GM21529 (cell line): Measurements from ENCODE around the gene ADAP1.

Source experiments
- ATAC-seq: cut with Tn5 transposase; IDR thresholded peaks from one replicate; pipeline ENCODE4 v1.9.1; 2021; ENCODE audit not compliant: unreplicated experiment

Gene ADAP1

DNA sequence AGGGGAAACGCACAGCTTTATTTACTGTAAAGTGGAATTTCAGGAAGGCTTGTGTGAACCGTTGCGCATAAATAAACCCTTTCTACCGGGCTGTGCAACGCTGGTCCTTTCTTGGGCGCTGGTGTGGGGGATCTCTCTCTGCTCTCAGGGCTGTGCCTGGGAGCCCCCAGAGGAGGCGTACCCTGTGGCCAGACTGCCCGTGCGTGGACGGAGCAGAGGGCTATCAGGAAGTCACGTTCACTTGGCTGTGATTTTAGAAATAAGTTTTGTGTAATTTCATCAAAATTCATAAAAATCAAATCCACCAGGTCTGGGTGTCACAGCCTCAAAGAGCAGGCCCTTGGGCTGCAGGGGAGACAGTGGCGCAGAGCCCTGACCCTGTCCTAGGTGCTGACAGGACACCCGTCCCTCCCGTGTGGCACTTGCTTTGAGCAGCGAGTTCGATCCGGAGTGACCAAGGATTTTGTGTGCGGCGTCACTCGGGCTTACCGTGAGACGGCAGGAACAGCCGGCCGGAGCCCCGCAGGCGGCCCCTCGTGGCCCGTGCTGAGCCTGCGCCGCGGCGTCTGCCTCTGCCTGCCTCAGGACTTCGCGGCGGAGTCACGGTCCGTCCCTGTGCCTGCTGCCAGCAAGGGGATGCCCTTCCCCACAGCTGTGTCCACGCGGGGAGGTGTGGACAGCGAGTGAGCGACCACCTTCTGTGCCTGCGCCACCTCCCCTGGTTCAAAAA lies 58.0 kb downstream of the ADAP1 start:
- no peak for ATAC-seq

DNA sequence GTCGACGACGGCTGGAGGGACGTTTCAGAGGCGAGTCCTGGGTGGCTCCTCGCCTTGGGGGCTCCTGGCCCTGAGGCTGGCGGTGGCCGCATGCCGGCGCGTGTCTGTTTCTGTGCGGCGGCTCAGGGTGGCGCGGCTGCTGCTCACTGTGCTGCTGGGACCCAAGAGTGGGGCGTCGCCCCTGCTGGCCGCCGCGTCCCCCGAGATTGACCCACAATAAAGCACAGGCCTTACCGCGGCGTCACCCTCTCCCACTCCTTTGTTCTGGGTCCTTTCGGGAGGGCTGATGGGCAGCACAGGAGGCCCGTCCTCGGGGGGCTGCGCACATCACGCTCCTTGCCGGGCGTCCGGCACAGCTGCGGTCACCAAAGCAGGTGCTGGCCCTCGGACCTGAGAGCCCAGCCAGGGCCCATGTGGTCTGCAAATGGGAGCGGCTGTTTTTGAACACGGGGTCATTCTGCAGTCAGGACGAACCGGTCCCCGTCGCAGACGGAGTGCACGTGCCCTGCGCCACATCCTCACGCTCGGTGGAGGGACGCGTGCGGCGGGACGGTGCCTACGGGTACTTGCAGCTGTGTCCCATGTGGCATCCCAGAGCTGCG lies 58.9 kb downstream of the ADAP1 start:
- no peak for ATAC-seq

DNA sequence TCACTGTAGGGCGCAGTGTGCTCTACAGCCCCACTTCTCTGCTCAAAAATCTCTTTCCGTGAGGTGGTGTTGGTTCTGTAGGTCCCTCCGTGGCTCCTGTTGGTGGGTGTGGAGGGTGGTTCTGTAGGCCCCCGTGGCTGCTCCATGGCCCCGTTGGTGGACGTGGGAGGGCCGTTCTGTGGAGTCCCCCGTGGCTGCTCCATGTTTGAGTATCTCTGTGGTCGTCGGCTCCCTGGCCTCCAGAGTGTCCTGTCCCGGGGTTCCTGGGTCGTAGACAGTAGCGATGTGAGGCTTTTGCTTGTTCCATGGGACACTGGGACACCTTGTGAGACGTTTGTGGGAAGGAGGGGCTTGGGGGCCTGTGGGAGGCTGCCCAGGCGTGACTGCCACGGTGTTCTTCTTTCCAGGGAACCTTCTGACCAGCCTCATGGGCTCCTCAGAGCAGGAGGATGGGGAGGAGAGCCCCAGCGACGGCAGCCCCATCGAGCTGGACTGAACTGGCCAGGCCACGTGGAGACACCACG lies 59.5 kb downstream of the ADAP1 start:
- no peak for ATAC-seq

DNA sequence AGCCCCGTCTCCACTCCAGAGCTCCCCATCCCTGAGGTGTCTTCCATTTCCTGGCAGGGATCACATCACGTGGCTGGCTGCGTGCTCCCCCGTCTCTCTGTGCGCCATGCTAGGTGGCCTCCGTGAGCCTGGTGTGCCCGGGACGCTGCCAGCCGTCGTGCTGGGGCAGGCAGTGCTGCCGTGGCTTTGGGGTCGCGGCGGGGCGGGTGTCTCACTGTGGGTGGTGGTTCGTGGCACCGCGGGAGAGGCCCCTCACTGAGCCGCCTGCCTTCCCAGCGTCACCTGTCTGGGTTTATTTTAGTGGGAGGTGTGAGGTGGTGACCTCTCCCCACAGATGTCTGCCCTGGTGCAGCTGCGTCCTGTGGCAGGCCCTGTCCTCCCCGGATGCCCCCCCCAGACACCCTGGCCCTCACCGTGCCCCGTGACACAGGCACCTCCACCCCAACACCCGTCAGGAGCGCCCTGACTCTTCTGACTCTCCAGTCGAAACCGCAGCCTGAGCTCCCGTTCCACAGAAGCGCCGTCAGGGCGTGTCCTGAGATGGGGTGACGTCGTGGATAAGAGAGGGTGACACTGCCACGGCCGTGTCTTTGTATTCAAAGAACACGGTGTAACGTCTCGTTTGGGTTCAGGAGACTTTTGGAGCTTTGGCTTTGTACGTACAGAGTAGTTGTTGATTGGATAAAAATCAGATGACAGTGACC lies 60.2 kb downstream of the ADAP1 start:
- no peak for ATAC-seq

DNA sequence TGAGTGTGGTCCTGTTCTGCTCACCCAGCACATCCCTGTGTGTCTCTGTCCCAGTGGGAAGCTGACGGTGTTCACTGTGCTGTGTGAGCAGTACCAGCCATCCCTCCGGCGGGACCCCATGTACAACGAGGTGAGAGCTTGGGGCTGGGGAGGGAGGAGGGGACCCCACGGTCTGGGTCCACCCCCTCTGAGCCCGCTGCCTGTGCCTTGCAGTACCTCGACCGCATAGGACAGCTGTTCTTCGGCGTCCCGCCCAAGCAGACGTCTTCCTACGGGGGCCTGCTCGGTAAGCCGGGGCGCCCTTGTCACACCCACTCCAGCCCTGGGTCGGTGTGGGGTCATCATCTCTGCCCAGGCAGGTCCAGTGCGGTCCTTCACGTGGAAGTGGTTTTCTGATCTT lies 60.8 kb downstream of the ADAP1 start:
- ATAC-seq: no peak

DNA sequence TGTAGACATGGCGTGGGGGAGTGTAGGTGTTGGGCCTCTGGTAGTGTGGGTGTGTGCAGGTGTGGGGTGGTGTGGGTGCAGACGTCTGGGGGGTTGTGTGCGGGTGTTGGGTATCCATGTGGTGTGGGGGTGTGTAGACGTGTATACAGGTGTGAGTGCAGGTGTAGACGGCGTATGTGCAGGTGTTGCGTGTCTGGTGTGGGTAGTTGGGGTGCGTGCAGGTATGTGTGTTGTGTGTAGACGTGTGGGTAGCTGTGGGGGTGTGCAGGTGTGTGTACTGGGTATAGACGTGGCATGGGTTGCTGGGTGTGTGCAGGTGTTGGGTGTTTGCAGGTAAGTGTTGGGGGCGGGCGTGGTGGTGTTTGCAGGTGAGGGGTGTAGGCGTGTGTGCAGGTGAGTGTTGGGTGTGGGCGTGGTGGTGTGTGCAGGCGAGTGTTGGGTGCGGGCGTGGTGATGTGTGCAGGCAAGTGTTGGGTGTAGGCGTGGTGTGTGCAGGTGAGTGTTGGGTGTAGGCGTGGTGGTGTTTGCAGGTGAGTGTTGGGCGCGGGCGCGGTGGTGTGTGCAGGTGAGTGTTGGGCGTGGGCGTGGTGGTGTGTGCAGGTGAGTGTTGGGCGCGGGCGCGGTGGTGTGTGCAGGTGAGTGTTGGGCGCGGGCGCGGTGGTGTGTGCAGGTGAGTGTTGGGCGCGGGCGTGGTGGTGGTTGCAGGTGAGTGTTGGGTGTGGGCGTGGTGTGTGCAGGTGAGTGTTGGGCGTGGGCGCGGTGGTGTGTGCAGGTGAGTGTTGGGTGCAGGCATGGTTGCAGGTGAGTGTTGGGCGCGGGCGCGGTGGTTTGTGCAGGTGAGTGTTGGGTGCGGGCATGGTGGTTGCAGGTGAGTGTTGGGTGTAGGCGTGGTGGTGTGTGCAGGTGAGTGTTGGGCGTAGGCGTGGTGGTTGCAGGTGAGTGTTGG lies 61.6 kb downstream of the ADAP1 start:
- no peak for ATAC-seq

DNA sequence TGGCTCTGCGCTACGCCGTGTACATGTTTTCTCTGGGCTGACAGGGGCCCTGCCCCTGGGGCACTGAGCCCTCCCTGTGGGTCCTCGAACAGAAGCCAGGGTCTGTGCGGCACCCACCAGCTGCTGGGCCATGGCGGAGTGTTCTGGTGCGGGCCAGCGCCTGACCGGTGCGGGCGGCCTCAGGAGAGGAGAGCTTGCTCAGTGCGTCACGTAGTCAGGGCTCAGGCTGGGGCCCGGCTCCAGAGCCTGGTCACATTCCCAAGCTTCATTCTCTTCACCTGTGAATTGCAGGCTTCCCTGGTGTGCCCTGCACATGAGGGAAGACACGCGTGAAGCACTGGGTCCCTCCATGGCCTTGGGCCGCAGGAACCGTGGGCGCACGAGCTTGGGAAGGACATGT lies 62.7 kb downstream of the ADAP1 start:
- ATAC-seq: no peak

DNA sequence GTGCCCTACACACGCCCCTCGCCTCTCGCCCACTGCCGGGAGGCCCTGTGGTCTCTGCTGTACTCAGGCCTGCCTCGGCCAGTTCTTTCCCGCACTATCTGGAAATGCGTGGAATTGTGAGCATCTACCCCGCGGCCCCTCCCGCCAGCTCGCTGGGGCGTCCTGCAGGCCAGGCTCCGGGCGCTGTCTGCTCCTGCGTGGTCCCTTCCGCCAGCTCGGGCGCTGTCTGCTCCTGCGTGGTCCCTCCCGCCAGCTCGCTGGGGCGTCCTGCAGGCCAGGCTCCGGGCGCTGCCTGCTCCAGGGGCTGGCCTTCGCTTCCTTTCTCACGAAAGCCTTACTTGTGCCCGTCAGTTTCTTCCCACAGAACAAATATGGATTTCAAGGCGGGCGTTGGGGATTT lies 63.2 kb downstream of the ADAP1 start:
- no peak for ATAC-seq

DNA sequence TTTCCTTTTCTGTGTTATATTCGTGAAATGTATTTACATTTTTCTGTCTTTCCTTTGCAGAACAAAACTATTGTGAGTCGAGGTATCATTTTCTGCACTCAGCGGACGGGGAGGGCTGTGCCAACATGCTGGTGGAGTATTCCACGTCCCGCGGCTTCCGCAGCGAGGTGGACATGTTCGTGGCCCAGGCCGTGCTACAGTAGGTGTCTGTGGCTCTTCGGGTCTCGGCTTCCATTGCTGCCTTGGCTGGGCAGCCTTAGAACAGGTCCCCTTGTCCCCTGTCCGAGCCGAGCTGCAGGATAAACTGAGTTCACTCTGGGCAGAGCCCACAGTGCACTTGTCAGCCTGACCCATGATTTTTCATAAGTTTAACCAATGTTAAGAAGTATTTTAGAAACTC lies 63.6 kb downstream of the ADAP1 start:
- ATAC-seq: no peak

DNA sequence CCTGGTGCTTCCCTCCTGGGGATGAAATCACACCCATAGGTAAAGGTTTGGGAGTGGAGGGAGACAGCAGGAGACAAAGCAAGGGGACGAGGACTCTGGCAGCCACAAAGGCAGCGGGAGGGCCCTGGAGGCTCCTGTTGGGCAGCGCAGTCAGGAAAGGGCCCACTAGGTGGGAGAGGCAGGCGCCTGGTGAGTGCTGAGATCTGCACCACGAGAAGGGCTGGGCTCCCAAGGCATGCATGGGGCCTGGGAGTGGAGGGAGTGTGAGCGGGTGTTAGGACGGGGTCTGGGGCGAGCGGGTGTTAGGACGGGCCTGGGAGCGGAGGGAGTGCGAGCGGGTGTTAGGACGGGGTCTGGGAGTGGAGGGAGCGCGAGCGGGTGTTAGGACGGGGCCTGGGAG lies 65.1 kb downstream of the ADAP1 start:
- no peak for ATAC-seq

DNA sequence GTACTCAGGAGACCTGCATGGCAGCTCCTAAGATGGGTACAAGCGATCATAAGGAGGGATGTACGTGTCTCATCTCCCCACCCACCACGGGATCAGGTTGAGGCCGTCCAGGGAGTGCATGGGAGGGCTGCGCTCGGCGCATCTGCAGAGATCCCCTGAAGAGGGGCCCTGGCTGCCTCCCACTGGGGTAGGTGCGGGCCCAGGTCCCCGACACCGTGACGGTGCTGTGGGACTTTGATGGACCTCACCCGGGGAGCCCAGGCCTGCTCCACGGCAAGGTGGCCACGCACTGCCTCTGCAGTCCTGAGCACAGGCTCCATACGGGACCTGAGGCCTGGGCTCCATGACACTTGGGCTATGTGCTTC lies 65.5 kb downstream of the ADAP1 start:
- no peak for ATAC-seq

DNA sequence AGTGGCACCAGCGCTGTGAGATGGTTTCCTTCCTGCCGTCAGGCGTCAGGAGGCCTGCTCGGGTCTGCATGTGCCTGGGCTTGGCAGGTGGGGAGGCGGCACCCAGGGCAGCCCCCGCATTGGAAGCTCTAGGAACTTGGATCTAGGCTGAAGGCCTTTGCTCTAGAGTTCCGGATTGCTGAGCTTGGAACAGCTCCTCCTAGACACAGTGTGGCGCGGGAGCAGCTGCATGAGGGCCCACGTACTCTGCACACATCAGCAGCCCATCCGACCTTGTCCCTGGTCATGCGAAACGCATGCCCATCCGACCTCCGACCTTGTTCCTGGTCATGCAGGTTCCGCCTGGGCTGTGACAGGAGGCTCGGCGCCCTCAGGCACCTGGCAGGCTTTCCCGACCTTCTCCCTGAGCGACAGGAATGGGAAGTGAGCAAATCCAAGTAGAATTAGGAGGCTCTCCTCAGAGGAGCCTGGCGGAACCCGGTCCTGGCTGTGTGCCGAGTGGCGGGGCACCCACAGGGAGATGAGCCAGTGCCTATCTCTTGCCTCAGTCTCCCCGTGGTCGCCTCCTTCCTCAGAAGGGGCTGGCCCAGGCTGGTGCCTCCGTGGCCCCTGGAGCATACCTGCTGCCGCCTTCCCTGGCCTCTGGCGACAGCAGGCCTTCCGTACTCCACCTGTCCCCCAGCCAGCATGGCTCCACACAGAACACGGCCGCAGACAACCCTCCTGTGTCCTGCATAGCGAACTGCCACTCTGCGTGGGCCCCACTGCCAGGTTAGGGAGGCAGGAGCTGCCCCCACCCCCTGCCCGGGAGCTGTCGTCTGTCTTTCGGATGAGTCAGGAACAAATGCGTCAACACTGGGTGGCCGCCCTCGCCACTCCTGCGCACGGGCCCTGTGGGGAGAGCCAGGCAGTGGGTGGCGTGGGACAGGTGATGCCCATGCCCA lies 66.1 kb downstream of the ADAP1 start:
- ATAC-seq: no peak

DNA sequence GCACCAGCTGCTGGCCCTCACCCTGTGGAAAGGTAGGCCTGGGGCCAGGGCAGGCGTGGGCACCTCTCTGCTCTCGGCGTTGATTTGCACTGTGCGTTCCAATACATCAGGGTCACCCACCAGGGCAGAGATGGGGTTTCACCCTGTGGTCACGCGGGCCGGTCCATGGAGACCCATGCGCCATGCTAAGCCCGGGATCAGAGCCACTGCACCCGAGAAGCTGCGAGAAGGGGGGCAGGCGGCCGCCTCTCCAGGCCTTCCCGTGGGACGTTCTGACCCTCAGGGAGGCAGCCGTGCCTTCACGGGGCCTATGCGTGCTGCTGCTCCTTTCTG lies 67.0 kb downstream of the ADAP1 start:
- ATAC-seq: no peak

DNA sequence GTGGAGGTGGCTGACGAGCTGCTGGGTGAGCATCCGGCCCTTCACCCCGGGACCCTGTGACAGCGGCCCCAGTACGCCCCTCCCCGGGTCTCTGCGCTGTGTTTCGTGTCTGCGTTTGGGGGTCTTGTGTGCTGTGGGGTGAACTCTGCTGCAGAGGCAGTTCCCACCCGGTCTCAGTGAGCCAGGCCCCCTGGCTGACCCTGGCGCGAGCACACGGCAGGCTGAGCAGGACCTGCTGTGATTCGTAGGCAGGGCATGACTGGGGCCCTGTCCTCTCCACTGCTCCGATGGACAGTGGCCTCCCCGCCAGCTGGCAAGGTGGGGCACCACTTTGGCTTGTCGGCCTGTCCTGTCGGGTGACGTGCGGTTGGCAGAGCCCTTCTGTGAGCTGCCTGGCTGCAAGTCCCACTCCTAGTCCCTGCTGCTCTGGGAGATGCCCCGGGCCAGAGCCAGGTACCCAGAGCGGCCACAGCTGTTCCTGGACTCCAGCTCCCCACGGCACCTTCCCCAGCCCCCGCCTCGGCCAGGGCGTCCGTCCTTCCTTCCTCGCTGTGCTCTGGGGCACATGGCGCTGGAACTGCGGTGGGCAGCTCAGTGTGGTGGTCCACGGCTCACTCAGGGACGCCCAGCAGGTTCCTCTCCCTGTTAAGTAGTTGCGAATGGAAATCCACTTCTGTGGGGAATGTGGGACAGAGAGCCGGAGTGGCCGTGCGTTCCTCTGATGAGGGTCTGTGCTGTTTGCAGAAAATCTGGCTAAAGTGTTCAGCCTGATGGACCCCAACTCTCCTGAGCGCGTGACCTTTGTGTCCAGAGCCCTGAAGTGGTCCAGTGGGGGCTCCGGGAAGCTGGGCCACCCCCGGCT lies 67.6 kb downstream of the ADAP1 start:
- ATAC-seq: no peak

DNA sequence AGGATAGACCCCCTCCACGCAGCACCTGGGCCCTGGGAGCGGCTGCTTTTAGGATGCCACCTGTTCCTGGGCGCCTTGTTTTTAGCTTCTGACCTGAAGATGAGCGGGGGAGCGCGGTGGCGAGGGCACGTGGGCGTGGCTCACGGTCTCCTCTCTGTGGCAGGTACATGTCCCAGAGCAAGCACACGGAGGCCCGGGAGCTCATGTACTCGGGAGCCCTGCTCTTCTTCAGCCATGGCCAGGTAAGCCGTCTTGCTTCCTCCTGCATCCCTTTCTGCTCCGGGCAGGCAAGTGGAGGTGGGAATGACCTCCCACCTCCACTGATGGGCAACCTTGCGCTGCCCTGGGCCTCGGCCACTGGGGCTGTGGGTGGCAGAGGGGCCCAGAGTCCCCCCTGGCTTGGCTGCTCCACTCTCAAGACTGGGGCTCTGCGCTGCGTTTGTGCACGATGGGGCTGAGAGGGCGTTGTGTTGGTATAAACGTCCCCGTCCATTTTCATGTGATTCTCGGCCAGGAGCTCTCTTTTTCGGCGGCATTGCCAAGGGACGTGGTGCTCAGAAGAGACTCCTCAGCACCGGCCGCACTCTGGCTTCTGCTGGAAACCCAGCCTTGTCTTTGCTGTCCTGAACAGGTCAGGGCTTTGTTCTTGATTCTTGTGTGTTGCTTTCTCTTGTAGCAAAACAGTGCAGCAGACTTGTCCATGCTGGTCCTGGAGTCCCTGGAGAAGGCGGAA lies 68.4 kb downstream of the ADAP1 start:
- no peak for ATAC-seq

DNA sequence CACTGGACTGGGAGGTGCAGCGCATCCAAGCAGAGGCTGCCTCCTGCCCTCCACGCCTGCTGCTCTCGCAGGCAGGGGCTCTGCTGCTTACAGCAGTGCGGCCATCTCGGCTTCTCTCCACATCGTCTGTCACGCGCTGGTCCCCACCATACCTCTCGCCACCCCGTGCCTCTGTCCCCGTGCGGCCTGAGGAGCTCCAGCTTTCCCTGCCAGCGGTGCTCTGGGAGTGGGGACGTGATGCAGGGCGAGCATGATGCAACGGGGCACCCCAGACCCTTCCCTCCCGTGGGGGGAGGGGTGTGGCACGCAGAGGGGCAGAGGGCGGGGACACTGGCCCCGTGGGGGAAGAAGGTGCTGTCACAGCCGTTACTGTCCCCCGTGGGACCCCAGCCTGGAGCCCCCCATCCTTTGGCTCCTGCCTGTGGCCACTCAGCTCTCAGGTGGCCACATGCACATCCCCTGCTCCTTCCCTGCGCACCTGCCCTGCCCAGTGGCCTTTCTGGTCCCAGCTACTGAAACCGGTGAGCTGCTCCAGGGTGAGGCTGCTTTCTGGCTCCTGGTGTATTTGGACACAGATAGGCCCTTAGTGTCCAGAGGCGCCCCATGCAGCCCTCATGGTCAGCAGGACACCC lies 69.1 kb downstream of the ADAP1 start:
- no peak for ATAC-seq

DNA sequence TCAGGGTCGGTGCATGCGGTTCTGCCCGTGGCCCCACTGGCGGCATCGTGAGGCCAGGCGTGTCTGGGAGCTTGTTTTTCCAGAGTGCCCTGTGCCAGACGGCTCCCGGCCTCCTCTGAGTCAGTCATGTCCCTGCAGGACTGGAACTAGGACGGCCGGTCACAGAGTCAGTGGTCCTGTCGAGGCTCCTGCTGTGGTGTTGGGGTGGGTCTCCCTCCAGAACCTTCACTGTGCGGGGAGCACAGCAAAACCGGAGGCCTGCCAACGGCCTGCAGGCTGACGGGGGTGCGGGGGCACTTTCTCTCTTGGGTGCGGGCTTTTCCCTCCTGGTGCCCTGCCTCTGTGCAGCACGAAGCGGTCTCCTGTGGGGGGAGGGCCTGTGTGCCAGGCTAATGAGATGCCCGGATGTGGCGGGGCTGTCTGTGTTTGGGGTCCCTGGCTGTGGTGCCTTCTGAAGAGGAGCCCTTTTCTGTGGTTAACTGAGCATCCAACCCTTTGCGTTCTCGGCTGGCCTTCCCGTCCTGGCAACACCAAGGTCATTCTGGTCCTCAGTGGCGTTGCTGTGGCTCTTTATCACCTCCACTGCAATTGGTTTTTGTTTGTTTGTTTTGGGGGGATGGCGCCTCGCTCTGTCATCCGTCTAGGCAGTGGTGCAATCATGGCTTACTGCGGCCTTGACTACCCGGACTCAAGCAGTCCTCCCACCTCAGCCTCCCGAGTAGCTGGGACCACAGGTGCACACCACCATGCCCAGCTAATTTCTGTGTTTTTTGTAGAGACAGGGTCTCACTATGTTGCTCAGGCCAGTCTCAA lies 70.1 kb downstream of the ADAP1 start:
- no peak for ATAC-seq
